ENCODE results near the gene TNNC1.

Gene TNNC1

DNA sequence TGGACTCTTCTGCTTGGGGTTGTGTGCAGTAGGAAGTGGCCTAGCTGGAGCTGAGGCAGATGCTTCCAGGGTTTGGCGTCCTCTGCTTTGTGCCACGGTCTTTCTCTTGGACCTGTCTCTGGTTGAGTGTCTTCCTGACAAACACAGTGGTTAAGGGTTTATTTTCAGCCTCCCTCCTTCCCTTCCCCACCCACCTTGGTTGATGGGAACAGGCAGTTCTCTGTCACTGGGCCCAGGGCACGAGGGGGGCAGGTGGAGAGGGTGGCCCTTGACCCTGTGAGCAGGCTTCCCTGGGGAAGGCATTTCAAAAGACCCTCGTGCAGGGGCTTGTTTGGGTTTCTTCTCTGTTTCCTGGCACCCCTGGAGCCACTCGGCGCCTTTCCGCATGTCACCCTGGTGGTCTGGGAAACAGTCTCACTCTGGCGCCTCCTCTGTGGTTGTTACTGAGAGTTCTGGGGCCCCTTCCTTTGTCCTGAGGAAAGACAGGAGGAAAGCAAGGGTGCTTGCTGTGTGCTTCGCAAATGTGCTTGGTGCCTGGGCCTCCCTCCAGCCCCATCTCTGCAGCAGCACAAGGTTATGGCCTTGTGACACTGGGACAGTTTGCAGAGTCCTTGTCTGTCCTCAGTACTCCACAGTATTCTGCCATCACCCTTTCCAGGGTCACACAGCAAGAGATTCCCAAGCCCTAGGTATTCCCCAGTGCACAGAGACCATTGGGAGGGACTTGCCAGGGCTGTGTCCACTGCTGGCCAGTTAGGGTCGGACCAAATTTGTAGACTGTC is 31.0 kb upstream of the TNNC1 start:
- no peak for DNase-seq (ENCODE audit: low read depth)

DNA sequence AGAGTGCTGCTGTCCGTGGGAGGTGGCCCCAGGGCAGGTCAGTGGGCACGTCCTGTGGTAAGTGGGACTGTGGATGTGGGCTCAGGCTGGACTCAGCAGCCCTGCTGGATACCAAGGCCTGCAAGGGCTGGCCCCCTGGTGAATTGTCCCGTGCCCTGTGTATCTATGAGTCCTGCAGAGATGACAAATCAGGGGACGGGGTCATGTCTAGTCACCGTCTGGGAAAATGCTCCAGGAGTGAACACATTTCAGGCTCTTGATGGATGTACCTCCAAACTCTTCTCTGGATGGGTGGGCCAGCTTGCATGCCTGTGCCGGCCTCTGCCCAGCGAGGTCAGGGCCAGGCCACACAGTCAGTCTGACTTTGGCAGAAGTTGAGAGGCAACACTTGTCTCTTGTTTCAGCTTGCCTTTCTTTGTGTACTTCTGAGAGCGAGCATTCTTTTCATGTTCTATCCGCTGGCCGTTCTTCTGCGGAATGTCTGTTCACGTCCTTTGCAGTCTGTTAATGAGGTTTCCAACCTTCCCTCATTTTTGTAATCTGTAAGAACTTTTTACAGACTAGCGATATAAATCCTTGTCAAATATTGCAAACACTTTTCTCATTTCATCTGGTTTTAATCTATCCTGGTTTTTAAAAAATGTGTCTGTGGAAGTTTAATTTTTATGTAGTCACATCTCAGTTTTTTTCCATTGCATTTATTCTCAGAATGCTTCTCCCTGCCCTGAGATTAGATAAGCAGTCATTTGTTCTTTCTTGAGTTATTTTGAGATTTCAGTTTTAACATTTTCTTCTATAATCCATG is 29.9 kb upstream of the TNNC1 start:
- no peak for DNase-seq (ENCODE audit: low read depth)

GRCh38 chr3:52483081-52483480 is 29.2 kb upstream of the TNNC1 start:
- no peak for DNase-seq (ENCODE audit: low read depth)

- no peak for DNase-seq (ENCODE audit: low read depth)
These were observed 28.1 kb upstream of the TNNC1 start for GRCh38 chr3:52481819-52482521.

GRCh38 chr3:52480768-52481715 is 27.2 kb upstream of the TNNC1 start:
- DNase-seq (ENCODE audit: low read depth) = no peak

GRCh38 chr3:52479877-52480575 is 26.2 kb upstream of the TNNC1 start:
- no peak for DNase-seq (ENCODE audit: low read depth)

DNA sequence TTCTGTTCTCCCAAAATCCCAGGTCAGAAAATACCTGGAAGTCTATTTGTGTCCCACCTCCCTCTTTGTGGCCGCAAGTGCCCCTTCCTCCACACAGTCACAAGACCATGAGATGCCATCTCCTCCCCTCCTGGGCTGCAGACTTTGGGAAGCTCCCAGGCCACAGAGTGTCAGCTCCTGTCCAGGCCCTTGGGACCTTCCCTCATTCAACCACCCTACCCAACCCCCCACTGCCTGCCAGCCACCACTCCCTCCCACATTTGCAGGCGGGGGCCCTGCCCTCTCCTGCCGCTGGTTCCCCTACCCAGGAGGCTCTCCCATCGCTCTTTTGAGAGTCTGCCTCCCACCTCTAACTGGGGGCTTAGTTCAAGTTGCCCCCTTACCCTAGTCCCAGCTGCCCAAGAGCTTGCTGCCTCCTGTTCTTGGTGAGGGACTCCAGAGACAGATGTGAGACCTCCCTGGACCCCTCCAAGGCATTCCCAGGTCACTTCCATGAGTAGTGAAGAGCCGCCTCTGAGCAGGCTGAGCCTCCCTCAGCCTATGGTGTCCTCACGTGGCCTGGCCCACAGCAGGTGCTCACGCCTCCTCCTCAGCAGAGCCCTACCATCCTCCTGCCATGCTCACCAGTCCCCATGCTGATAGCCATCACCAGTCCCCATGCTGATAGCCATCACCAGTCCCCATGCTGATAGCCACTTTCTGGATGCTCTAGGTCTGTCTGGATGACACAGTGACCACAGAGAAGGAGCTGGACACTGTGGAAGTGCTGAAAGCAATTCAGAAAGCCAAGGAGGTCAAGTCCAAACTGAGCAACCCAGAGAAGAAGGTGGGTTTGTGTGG is 25.4 kb upstream of the TNNC1 start:
- DNase-seq (ENCODE audit: low read depth) = no peak

GRCh38 chr3:52477796-52478095 is 23.9 kb upstream of the TNNC1 start:
- DNase-seq (ENCODE audit: low read depth) = no peak

DNA sequence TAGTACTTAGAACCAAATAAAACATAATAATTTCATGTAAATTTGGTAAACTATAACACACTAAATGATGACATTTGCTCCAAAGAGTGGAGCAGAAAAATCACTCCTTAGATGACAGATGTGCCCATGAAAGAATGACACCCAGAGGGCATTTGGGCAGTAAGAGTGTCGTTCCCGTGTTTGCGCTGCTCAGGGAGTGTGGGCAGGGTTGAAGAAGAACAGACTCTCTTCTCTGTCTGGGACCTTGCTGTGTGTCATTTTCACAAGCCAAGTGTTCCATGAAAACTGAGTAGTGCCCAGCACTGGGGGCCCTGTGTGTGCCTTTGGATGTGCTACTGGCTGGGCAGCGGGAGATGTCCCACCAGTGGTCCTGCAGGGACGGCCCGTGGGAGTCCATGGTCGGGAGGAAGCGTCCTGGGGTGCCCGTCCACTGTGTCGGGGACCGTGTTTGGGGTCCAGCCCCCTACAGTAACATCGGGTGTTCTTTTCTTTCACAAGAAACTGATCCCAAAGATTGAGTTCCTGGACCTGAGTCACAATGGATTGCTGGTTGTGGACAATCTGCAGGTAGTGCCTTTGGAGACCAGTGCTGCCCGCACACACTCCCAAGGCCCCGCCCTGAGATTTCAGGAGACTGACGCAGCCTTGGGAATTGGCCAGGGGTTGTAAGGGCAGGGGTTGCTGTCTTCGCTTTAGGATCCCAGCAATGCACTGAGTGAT is 23.4 kb upstream of the TNNC1 start:
- DNase-seq (ENCODE audit: low read depth) = no peak

GRCh38 chr3:52473026-52473425 is 19.2 kb upstream of the TNNC1 start:
- DNase-seq (ENCODE audit: low read depth) = no peak

DNA sequence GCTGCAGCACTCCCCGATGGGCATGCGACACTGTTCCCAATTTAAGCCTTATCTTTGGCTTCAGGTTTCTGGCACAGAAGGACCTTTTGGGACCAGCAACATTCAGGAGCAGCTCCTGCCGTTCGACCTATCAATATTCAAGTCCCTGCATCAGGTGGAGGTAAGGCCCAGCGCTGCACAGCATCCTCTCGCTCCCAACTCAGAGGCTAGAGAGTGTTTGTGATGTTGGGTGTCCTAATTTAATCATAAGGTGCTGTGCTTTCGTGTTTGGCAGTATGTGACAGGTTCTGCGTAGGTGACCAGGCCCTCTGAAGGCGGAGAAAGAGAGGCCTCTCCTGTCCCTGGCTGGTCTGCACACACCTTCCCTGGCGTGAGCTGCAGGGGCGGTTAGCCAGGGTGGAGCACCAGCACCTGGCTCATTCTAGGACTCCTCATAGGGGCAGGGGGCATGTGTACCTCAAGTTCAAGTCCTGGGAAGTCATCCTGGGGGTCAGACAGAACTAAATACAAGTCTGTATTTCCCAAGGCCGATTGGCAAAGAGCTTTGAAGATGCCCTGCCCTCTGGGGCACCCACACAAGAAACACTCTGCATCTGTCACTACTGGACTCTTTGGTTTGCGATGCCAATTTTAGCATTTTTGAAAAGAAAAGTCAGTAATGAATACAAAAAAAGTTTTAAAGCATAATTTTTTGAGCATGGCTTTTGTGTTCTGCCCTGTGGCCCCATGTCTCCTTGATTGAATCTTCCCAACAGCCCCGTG is 18.6 kb upstream of the TNNC1 start:
- no peak for DNase-seq (ENCODE audit: low read depth)

DNA sequence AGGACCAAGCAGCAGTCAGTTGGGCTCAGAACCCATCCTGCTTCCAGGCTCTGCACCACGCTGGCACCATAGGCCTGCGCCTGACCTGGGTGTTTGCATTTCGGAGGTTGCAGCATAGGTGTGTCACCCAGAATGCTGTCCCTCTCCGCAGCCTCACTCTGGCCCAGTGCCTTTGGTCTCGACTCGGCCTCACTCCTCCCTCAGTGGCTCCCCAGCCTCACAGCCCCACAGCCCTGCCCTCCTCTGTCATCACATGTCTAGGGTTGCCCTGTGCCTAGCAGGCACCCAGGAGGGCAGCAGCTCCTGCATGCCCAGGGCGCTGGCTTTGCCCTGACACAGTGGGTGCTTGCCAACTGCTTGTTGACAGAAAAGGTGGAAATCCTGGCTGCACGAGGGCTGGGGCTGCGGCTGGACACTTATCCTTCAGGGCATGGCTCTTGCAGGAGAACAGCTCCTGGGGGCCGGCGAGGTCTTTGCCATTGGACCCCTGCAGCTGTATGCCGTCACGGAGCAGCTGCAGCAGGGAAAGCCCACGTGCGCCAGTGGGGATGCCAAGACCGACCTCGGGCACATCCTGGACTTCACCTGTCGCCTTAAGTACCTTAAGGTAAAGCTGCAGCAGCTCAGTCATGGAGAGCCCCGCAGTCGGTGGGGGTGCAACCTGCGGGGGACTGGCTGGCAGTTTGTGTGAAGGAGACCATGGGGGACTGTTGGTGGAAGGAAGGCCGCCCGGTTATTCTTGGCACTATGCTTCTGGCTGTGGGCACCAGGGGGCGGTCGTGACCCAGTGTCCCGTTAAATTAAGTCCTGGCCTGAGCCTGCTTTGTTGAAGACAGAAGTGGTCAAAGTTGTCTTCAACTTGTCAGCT is 17.8 kb upstream of the TNNC1 start:
- DNase-seq (ENCODE audit: low read depth) = no peak

DNA sequence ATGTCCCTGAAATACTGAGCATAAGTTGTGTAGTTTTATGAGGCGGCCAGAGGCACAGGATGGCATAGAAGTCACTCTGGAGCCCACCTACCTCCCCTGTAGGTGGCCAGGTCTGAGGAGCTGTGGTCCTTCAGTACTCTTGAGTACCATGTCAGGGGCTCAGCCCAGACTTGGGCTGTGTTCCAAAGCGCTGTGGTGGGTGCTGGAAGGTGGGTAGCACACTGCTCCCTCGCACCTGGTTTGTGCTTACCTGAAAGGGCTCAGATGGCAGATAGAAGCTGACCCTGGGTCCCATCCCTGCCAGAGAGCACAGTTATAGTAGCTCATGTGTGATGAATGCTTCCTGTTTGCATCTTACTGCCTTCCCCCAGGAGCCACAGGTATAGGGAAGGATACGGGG is 17.1 kb upstream of the TNNC1 start:
- DNase-seq (ENCODE audit: low read depth) = no peak

DNA sequence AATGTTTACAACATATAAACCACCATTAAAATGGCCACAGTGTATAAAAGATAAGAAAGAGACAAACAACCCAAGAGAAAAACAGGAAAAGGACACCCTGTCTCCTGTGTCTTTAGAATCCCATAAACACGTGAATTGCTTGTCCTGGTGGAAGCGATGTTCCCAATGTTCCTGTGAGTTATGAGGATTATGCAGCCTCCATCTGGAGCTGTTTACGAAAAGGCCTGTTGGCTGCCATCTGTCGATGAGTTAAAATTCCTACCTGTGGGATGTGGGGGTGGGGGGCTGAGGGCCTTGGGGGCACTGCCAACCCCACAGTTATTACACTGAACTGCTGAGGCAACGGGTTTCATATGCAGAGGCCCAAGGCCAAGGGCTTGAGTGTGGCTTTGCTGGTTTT is 15.2 kb upstream of the TNNC1 start:
- no peak for DNase-seq (ENCODE audit: low read depth)

DNA sequence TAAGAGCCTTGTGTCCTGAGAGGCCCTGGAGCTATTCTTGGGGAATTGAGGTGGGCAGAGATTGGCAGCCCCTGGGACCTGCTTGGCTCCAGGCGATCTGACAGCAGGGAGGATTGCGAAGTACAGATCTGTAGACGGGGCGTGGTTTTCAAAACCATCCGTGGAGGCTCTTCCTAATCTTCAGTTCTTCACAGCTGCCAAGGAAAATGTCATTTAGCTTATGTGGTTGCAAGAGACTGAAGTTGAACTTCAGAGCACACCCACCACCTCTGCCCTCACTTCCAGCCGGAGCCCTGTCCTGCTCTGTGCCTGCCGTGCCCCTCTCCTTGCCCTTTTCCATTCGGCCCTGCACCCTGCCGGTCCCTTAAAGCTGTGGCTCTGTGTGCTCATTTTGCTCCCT is 14.5 kb upstream of the TNNC1 start:
- no peak for DNase-seq (ENCODE audit: low read depth)

DNA sequence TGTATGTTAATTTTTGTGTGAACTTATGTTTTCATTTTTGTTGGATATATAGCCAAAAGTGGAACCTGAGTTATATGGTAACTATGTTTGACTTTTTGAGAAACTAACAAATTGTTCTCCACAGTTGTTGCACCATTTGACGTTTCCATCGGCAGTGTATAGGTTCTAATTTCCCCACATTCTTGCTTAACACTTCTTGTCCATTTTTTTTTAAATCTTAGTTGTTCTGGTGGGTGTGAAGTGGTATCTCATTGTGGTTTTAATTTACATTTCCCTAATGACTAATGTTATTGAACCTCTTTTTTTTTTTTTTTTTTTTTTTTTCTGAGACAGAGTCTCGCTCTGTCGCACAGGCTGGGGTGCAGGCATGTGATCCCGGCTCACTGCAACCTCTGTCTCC is 9.6 kb upstream of the TNNC1 start:
- no peak for DNase-seq (ENCODE audit: low read depth)

GRCh38 chr3:52461874-52462273 is 8.0 kb upstream of the TNNC1 start:
- no peak for DNase-seq (ENCODE audit: low read depth)
